Measurements from ENCODE around the gene ATXN10.

The ATXN10 gene

DNA sequence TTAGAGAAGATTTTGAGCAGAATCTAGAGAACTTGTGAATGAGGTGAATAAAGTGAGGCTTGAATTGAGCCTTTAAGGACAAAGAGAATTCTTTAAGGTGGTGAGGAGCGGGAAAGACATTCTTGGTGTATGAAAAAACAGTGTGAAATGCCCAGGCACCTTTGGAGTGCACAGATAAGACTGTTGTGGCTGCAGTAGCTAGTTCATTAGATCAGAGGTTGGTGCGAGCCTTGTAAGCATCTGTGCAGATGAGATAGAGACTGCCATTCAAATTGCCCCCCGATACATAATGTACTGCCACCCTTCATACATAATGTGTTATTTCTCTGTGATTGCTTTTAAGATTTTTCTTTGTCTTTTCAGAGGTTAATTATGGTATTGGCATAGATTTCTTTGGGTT is 31.3 kb downstream of the ATXN10 start:
- H3K79me2 ChIP-seq (ENCODE audit: insufficient read depth, low read length): peaks cover 42% of the 10 kb centered on the region
- no peaks in the 10 kb centered on the region for H3K4me1 ChIP-seq (ENCODE audit: insufficient read depth, low read length, severe bottlenecking)
- H3K4me2 ChIP-seq (ENCODE audit: low read length): no peak overlapping the region
- H3K4me3 ChIP-seq (ENCODE audit: low read depth, low read length, poor library complexity, severe bottlenecking): no peak overlapping the region
- H3K9me3 ChIP-seq (ENCODE audit: low read length): no peaks in the 10 kb centered on the region
- no peak overlapping the region for H2AFZ ChIP-seq (ENCODE audit: low read length)
- TF ChIP-seq, protein P1, sequence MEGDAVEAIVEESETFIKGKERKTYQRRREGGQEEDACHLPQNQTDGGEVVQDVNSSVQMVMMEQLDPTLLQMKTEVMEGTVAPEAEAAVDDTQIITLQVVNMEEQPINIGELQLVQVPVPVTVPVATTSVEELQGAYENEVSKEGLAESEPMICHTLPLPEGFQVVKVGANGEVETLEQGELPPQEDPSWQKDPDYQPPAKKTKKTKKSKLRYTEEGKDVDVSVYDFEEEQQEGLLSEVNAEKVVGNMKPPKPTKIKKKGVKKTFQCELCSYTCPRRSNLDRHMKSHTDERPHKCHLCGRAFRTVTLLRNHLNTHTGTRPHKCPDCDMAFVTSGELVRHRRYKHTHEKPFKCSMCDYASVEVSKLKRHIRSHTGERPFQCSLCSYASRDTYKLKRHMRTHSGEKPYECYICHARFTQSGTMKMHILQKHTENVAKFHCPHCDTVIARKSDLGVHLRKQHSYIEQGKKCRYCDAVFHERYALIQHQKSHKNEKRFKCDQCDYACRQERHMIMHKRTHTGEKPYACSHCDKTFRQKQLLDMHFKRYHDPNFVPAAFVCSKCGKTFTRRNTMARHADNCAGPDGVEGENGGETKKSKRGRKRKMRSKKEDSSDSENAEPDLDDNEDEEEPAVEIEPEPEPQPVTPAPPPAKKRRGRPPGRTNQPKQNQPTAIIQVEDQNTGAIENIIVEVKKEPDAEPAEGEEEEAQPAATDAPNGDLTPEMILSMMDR (IDR thresholded peaks at IDR 0.05; ENCODE audit: low read length): no peak
- peaks cover 95% of the 10 kb centered on the region for H3K36me3 ChIP-seq (ENCODE audit: insufficient read depth, low read length)
- H3K9ac ChIP-seq (ENCODE audit: low read length): no peak overlapping the region
- no peaks in the 10 kb centered on the region for H3K27me3 ChIP-seq (ENCODE audit: insufficient read depth, low read length)
- no peak overlapping the region for H3K27ac ChIP-seq (ENCODE audit: low read depth, low read length, poor library complexity, severe bottlenecking)
- no peaks in the 10 kb centered on the region for H3K9me2 ChIP-seq (ENCODE audit: low read depth, low read length)
- no peaks in the 10 kb centered on the region for H4K20me1 ChIP-seq (ENCODE audit: insufficient read depth, low read length)
- H3F3A ChIP-seq (ENCODE audit: insufficient read depth, low read length): no peaks in the 10 kb centered on the region

DNA sequence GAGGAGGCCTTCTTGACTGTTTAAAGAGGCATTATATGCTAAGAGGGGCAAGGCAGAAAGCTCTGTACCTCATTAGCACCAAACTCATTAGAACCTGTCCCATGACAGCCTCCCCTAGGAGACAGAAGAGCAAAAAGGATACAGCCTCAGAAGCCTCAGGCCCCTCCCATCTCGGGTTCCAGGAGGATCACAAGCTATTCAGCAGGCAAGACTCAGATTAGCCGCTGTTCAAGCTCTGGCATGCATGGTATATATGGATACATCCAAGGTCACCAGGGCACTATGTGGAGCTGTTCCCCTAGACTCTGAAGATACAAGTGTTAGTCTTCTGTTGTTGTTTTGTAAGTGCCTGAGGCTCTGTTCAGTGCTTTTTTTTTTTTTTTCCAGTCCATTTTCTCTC is 32.1 kb downstream of the ATXN10 start:
- Histone ChIP-seq H3K9me2 (ENCODE audit: low read depth, low read length) (no peaks in the 10 kb centered on the region), H3K27me3 (ENCODE audit: insufficient read depth, low read length) (no peaks in the 10 kb centered on the region), H3K4me2 (ENCODE audit: low read length) (no peak overlapping the region), H3F3A (ENCODE audit: insufficient read depth, low read length) (no peaks in the 10 kb centered on the region), H3K4me3 (ENCODE audit: low read depth, low read length, poor library complexity, severe bottlenecking) (no peak overlapping the region), H4K20me1 (ENCODE audit: insufficient read depth, low read length) (no peaks in the 10 kb centered on the region), H3K36me3 (ENCODE audit: insufficient read depth, low read length) (peaks cover 95% of the 10 kb centered on the region), H3K9me3 (ENCODE audit: low read length) (no peaks in the 10 kb centered on the region), H3K9ac (ENCODE audit: low read length) (no peak overlapping the region), H3K4me1 (ENCODE audit: insufficient read depth, low read length, severe bottlenecking) (no peaks in the 10 kb centered on the region), H3K79me2 (ENCODE audit: insufficient read depth, low read length) (peaks cover 40% of the 10 kb centered on the region), H3K27ac (ENCODE audit: low read depth, low read length, poor library complexity, severe bottlenecking) (no peak overlapping the region), H2AFZ (ENCODE audit: low read length) (no peak overlapping the region)
- no peak for TF ChIP-seq EZH2 (IDR thresholded peaks at IDR 0.05; ENCODE audit: borderline replicate concordance, low read length)
- TF ChIP-seq, protein P1 (IDR thresholded peaks at IDR 0.05; ENCODE audit: low read length): no peak

DNA sequence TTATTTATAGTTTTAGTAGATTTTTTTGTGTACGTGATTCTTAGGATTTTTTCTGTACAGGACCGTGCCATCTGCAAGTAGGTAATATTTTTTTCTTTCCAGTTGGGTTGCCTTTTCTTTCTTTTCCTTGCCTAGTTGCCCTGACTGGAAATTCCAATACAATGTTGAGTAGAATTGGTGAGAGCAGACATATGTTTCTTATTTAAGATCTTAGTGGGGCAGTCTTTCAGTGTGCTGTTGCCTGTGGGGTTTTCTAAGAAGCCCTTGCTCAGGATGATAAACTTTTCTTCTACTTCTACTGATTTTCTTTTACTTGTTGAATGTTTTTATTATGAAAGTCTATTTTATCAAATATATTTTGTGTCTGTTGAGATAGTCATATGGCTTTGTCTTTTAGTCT is 33.0 kb downstream of the ATXN10 start:
- H3F3A ChIP-seq (ENCODE audit: insufficient read depth, low read length): no peaks in the 10 kb centered on the region
- peaks cover 97% of the 10 kb centered on the region for H3K36me3 ChIP-seq (ENCODE audit: insufficient read depth, low read length)
- H3K4me2 ChIP-seq (ENCODE audit: low read length): no peak overlapping the region
- no peak overlapping the region for H3K4me3 ChIP-seq (ENCODE audit: low read depth, low read length, poor library complexity, severe bottlenecking)
- no peaks in the 10 kb centered on the region for H3K27me3 ChIP-seq (ENCODE audit: insufficient read depth, low read length)
- no peaks in the 10 kb centered on the region for H4K20me1 ChIP-seq (ENCODE audit: insufficient read depth, low read length)
- H3K9ac ChIP-seq (ENCODE audit: low read length): no peak overlapping the region
- peaks cover 44% of the 10 kb centered on the region for H3K79me2 ChIP-seq (ENCODE audit: insufficient read depth, low read length)
- no peaks in the 10 kb centered on the region for H3K9me3 ChIP-seq (ENCODE audit: low read length)
- H3K27ac ChIP-seq (ENCODE audit: low read depth, low read length, poor library complexity, severe bottlenecking): no peak overlapping the region
- H2AFZ ChIP-seq (ENCODE audit: low read length): no peak overlapping the region
- no peak for TF ChIP-seq EZH2 (IDR thresholded peaks at IDR 0.05; ENCODE audit: borderline replicate concordance, low read length)
- TF ChIP-seq, protein P1 (IDR thresholded peaks at IDR 0.05; ENCODE audit: low read length): no peak
- peaks cover 4% of the 10 kb centered on the region for H3K4me1 ChIP-seq (ENCODE audit: insufficient read depth, low read length, severe bottlenecking)
- no peaks in the 10 kb centered on the region for H3K9me2 ChIP-seq (ENCODE audit: low read depth, low read length)

Data from OCI-LY1 (cell line).